Measurements from ENCODE around the gene PIAS1. TPM values are rescaled to one million over a fixed set of nuclear protein-coding genes. Genes with fewer than 3 reads are reported as not detected.

PIAS1 gene
- total RNA-seq, 4 donors from 2014 or later = 19.9 to 69.2 (median 26.6) TPM

- H3K4me3 ChIP-seq = no peak overlapping the region
- H3K27ac ChIP-seq = no peak overlapping the region
- intact Hi-C loops (cut with DNase I) = no loop called here
- WGBS, 2 donors = 60 to 64% methylated on average over 3 of the region's 3 CpGs
- H3K9me3 ChIP-seq = no peaks in the 10 kb centered on the region
- H3K27me3 ChIP-seq = no peaks in the 10 kb centered on the region
- no peak for DNase-seq
- TF ChIP-seq POLR2A (IDR thresholded peaks at IDR 0.05) = no peak
- TF ChIP-seq, protein P1, sequence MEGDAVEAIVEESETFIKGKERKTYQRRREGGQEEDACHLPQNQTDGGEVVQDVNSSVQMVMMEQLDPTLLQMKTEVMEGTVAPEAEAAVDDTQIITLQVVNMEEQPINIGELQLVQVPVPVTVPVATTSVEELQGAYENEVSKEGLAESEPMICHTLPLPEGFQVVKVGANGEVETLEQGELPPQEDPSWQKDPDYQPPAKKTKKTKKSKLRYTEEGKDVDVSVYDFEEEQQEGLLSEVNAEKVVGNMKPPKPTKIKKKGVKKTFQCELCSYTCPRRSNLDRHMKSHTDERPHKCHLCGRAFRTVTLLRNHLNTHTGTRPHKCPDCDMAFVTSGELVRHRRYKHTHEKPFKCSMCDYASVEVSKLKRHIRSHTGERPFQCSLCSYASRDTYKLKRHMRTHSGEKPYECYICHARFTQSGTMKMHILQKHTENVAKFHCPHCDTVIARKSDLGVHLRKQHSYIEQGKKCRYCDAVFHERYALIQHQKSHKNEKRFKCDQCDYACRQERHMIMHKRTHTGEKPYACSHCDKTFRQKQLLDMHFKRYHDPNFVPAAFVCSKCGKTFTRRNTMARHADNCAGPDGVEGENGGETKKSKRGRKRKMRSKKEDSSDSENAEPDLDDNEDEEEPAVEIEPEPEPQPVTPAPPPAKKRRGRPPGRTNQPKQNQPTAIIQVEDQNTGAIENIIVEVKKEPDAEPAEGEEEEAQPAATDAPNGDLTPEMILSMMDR (IDR thresholded peaks at IDR 0.05) = no peak
- peaks cover 6 to 39% (median 11%) of the 10 kb centered on the region in 3 donors for H3K4me1 ChIP-seq
- no peaks in the 10 kb centered on the region for H3K36me3 ChIP-seq
These were observed 58.6 kb downstream of the PIAS1 start for GRCh38 chr15:68112706-68113105.

DNA sequence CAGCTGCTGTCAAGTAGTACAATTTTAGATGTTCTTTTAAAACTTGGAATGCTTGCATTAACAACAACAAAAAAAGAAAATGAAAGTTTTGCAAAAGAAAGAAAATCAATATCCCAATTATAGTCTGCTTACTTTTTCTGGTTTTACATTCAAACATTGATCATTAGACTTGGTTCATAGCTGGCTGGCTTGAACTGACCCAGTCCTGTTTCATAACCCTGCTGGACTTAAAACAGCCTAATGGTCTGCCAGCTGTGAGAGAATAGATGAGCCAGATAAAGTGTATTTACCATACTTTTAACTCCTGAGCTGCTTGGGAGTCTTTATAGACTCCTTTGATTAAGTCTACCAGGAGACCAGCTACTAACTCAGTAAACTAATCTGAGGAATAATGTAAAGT is 59.2 kb downstream of the PIAS1 start:
- Histone ChIP-seq H3K36me3 (peaks cover 0 to 6% (median 0%) of the 10 kb centered on the region in 3 donors), H3K4me1 (peaks cover 6 to 39% (median 11%) of the 10 kb centered on the region in 3 donors), H3K27ac (peak overlapping the region in 1 of 4 donors; percentile 12), H3K27me3 (no peaks in the 10 kb centered on the region), H3K9me3 (no peaks in the 10 kb centered on the region), H3K4me3 (no peak overlapping the region)
- DNase-seq = no peak
- no peak for TF ChIP-seq POLR2A (IDR thresholded peaks at IDR 0.05)
- TF ChIP-seq, protein P1 (IDR thresholded peaks at IDR 0.05) = no peak
- intact Hi-C loops (cut with DNase I) = no loop called here

- Histone ChIP-seq H3K36me3 (peaks cover 0 to 9% (median 0%) of the 10 kb centered on the region in 3 donors), H3K27ac (peak overlapping the region in 2 of 4 donors; percentile 12 to 53), H3K4me3 (peak overlapping the region in 2 of 4 donors; percentile 29 to 50), H3K9me3 (no peaks in the 10 kb centered on the region), H3K4me1 (peaks cover 6 to 39% (median 11%) of the 10 kb centered on the region in 3 donors), H3K27me3 (no peaks in the 10 kb centered on the region)
- WGBS, 2 donors = 22 to 30% methylated on average over 1 of the region's 1 CpG
- no peak for DNase-seq
- intact Hi-C loops (cut with DNase I) = no loop called here
- no peak for TF ChIP-seq POLR2A (IDR thresholded peaks at IDR 0.05)
- TF ChIP-seq, protein P1 (IDR thresholded peaks at IDR 0.05) = no peak
These were observed 59.6 kb downstream of the PIAS1 start for GRCh38 chr15:68113751-68114150.

DNA sequence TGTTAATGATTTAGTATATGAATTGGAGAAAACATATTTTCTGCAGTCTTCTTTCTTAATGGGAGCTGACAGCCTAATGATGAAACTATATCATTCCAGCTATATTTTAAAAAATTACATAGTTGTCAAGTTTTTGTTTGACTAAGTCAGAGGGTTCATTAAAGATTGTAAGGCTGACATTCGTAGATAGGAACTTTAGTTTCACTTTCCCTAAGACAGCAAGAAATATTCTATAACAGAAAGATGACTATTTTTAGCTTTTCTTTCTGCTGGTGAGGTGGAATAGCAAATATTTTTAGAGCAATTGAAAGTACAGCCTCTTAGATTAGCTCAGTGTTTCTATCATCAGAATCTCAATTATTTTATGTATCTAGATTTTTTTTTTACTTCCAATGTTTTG is 60.2 kb downstream of the PIAS1 start:
- no peak for DNase-seq
- no peaks in the 10 kb centered on the region for H3K27me3 ChIP-seq
- H3K4me1 ChIP-seq = peaks cover 6 to 39% (median 11%) of the 10 kb centered on the region in 3 donors
- no peaks in the 10 kb centered on the region for H3K9me3 ChIP-seq
- peak overlapping the region in 2 of 4 donors; percentile 1 to 53 for H3K27ac ChIP-seq
- intact Hi-C loops (cut with DNase I) = no loop called here
- no peak for TF ChIP-seq POLR2A (IDR thresholded peaks at IDR 0.05)
- TF ChIP-seq, protein P1 (IDR thresholded peaks at IDR 0.05) = no peak
- peaks cover 0 to 9% (median 0%) of the 10 kb centered on the region in 3 donors for H3K36me3 ChIP-seq
- WGBS, 2 donors = 0% methylated on average over 1 of the region's 1 CpG
- H3K4me3 ChIP-seq = peak overlapping the region in 3 of 4 donors; percentile 28 to 50 (median 29)

DNA sequence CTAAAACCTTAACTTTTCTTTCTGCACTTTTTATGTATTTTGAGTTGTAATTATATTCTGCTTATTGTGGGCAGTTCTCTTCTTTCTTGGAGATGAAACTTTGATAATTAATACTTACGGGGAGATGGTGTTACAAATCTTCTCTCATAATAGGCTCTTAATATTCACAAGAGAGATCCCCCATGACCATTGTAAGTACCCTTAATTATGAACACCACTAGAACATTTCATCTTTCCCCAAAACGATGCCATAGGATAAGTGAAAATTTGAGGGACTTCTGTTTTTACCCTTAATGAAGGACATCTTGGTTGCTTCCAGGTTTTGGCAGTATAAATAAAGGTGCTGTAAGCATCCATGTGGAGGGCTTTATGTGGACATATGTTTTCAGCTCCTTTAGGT is 60.7 kb downstream of the PIAS1 start:
- intact Hi-C loops (cut with DNase I) = no loop called here
- WGBS, 2 donors = 32 to 43% methylated on average over 2 of the region's 2 CpGs
- no peaks in the 10 kb centered on the region for H3K27me3 ChIP-seq
- TF ChIP-seq, protein P1 (IDR thresholded peaks at IDR 0.05) = no peak
- TF ChIP-seq POLR2A (IDR thresholded peaks at IDR 0.05) = no peak
- peaks cover 0 to 9% (median 0%) of the 10 kb centered on the region in 3 donors for H3K36me3 ChIP-seq
- H3K27ac ChIP-seq = peak overlapping the region in 2 of 4 donors; percentile 1 to 53
- H3K4me1 ChIP-seq = peaks cover 6 to 39% (median 11%) of the 10 kb centered on the region in 3 donors
- no peak for DNase-seq
- no peaks in the 10 kb centered on the region for H3K9me3 ChIP-seq
- peak overlapping the region in 3 of 4 donors; percentile 28 to 50 (median 29) for H3K4me3 ChIP-seq
